ENCODE measurements around the gene LIMS2. TPM values are rescaled to one million over a fixed set of nuclear protein-coding genes. Genes with fewer than 3 reads are reported as not detected.

The LIMS2 gene
- total and polyA plus RNA-seq, 2 experiments from 2014 or later: 1.6 to 3.5 TPM

DNA sequence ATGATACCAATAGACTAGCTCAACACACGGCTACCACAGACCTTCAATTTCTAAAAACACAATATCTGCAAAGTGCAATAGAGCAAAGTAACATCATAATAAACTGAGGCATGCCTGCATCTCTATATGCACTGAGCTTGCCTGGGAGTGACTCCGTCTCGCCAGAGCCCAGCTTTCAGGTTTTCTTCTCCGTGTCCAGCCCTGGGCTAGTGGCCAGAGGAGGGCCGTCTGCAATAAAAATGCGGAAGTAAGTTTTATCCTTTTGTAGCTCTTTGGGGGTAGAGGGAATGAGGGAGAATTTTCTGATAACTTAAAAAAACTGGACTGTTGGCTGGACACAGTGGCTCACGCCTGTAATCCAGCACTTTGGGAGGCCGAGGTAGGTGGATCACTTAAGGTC is 70.3 kb downstream of the LIMS2 start:
- no peak overlapping the region for H2AFZ ChIP-seq
- no peaks in the 10 kb centered on the region for H3K79me2 ChIP-seq (replicated peaks; ENCODE audit: insufficient read depth)
- H3K36me3 Mint-ChIP-seq (ENCODE audit: low read depth): no peaks in the 10 kb centered on the region
- H3K36me3 ChIP-seq (ENCODE audit: insufficient read depth): no peaks in the 10 kb centered on the region
- ATAC-seq (no peak), DNase-seq (ENCODE audit: low spot score) (no peak)
- no peaks in the 10 kb centered on the region for H3K4me1 ChIP-seq (ENCODE audit: insufficient read depth)
- no peaks in the 10 kb centered on the region for H3F3A ChIP-seq (replicated peaks; ENCODE audit: low read depth)
- H3K4me1 Mint-ChIP-seq: no peaks in the 10 kb centered on the region
- no peaks in the 10 kb centered on the region for H3K9me2 ChIP-seq (ENCODE audit: insufficient read depth)
- H3K27ac ChIP-seq (ENCODE audit: low read depth): no peak overlapping the region
- H3K27ac Mint-ChIP-seq: no peak overlapping the region
- no peaks in the 10 kb centered on the region for H3K27me3 ChIP-seq (ENCODE audit: insufficient read depth)
- H4K20me1 ChIP-seq (replicated peaks; ENCODE audit: insufficient read depth): no peaks in the 10 kb centered on the region
- H3K9me3 Mint-ChIP-seq: no peaks in the 10 kb centered on the region
- TF ChIP-seq STAT1 (IDR thresholded peaks at IDR 0.05; ENCODE audit: unreplicated experiment): no peak
- TF ChIP-seq, protein P1, sequence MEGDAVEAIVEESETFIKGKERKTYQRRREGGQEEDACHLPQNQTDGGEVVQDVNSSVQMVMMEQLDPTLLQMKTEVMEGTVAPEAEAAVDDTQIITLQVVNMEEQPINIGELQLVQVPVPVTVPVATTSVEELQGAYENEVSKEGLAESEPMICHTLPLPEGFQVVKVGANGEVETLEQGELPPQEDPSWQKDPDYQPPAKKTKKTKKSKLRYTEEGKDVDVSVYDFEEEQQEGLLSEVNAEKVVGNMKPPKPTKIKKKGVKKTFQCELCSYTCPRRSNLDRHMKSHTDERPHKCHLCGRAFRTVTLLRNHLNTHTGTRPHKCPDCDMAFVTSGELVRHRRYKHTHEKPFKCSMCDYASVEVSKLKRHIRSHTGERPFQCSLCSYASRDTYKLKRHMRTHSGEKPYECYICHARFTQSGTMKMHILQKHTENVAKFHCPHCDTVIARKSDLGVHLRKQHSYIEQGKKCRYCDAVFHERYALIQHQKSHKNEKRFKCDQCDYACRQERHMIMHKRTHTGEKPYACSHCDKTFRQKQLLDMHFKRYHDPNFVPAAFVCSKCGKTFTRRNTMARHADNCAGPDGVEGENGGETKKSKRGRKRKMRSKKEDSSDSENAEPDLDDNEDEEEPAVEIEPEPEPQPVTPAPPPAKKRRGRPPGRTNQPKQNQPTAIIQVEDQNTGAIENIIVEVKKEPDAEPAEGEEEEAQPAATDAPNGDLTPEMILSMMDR (conservative IDR thresholded peaks at IDR 0.05; ENCODE audit: low read depth in 2 of 2): no peak
- no peak for TF ChIP-seq ZNF114 (CRISPR knock-in tag; IDR thresholded peaks at IDR 0.05)
- peaks cover 8% of the 10 kb centered on the region for H3K27me3 Mint-ChIP-seq (ENCODE audit: insufficient read depth, low read depth, poor library complexity)
- no peak overlapping the region for H3K4me3 Mint-ChIP-seq
- no peak overlapping the region for H3K4me3 ChIP-seq
- no peak overlapping the region for H3K4me2 ChIP-seq

DNA sequence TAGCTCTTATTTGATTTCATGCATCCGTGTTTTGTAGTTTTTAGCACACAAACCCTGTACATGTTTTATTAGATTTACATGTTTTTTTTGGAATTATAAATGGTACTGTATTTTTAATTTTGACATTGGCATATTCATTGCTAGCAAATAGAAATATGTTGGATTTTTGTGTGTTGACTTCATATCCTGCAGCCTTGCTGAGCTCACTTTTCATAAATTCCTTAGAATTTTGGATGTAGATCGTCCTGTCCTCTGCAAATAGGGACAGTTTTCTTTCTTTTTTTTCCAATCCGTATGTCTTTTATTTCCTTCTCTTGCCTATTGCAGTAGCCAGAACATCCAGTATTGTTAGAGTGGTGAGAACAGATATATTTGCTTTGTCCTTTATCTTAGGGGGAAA is 76.1 kb downstream of the LIMS2 start:
- Histone ChIP-seq H3K36me3 (ENCODE audit: insufficient read depth) (no peaks in the 10 kb centered on the region), H3K79me2 (replicated peaks; ENCODE audit: insufficient read depth) (no peaks in the 10 kb centered on the region), H3K9me2 (ENCODE audit: insufficient read depth) (no peaks in the 10 kb centered on the region), H4K20me1 (replicated peaks; ENCODE audit: insufficient read depth) (no peaks in the 10 kb centered on the region), H3K4me2 (no peak overlapping the region), H3K27ac (ENCODE audit: low read depth) (no peak overlapping the region), H3K4me1 (ENCODE audit: insufficient read depth) (no peaks in the 10 kb centered on the region), H3K4me3 (no peak overlapping the region), H2AFZ (no peak overlapping the region), H3K27me3 (ENCODE audit: insufficient read depth) (no peaks in the 10 kb centered on the region), H3F3A (replicated peaks; ENCODE audit: low read depth) (no peaks in the 10 kb centered on the region)
- Mint-ChIP-seq H3K4me1 (no peaks in the 10 kb centered on the region), H3K36me3 (ENCODE audit: low read depth) (no peaks in the 10 kb centered on the region), H3K27ac (no peak overlapping the region), H3K4me3 (no peak overlapping the region), H3K9me3 (no peaks in the 10 kb centered on the region), H3K27me3 (ENCODE audit: insufficient read depth, low read depth, poor library complexity) (peaks cover 2% of the 10 kb centered on the region)
- no peak for TF ChIP-seq STAT1 (IDR thresholded peaks at IDR 0.05; ENCODE audit: unreplicated experiment)
- TF ChIP-seq, protein P2, sequence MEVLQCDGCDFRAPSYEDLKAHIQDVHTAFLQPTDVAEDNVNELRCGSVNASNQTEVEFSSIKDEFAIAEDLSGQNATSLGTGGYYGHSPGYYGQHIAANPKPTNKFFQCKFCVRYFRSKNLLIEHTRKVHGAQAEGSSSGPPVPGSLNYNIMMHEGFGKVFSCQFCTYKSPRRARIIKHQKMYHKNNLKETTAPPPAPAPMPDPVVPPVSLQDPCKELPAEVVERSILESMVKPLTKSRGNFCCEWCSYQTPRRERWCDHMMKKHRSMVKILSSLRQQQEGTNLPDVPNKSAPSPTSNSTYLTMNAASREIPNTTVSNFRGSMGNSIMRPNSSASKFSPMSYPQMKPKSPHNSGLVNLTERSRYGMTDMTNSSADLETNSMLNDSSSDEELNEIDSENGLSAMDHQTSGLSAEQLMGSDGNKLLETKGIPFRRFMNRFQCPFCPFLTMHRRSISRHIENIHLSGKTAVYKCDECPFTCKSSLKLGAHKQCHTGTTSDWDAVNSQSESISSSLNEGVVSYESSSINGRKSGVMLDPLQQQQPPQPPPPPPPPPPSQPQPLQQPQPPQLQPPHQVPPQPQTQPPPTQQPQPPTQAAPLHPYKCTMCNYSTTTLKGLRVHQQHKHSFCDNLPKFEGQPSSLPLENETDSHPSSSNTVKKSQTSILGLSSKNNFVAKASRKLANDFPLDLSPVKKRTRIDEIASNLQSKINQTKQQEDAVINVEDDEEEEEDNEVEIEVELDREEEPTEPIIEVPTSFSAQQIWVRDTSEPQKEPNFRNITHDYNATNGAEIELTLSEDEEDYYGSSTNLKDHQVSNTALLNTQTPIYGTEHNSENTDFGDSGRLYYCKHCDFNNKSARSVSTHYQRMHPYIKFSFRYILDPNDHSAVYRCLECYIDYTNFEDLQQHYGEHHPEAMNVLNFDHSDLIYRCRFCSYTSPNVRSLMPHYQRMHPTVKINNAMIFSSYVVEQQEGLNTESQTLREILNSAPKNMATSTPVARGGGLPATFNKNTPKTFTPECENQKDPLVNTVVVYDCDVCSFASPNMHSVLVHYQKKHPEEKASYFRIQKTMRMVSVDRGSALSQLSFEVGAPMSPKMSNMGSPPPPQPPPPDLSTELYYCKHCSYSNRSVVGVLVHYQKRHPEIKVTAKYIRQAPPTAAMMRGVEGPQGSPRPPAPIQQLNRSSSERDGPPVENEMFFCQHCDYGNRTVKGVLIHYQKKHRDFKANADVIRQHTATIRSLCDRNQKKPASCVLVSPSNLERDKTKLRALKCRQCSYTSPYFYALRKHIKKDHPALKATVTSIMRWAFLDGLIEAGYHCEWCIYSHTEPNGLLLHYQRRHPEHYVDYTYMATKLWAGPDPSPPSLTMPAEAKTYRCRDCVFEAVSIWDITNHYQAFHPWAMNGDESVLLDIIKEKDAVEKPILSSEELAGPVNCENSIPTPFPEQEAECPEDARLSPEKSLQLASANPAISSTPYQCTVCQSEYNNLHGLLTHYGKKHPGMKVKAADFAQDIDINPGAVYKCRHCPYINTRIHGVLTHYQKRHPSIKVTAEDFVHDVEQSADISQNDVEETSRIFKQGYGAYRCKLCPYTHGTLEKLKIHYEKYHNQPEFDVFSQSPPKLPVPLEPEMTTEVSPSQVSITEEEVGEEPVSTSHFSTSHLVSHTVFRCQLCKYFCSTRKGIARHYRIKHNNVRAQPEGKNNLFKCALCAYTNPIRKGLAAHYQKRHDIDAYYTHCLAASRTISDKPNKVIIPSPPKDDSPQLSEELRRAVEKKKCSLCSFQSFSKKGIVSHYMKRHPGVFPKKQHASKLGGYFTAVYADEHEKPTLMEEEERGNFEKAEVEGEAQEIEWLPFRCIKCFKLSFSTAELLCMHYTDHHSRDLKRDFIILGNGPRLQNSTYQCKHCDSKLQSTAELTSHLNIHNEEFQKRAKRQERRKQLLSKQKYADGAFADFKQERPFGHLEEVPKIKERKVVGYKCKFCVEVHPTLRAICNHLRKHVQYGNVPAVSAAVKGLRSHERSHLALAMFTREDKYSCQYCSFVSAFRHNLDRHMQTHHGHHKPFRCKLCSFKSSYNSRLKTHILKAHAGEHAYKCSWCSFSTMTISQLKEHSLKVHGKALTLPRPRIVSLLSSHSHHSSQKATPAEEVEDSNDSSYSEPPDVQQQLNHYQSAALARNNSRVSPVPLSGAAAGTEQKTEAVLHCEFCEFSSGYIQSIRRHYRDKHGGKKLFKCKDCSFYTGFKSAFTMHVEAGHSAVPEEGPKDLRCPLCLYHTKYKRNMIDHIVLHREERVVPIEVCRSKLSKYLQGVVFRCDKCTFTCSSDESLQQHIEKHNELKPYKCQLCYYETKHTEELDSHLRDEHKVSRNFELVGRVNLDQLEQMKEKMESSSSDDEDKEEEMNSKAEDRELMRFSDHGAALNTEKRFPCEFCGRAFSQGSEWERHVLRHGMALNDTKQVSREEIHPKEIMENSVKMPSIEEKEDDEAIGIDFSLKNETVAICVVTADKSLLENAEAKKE (CRISPR knock-in tag; IDR thresholded peaks at IDR 0.05): no peak
- TF ChIP-seq JUNB (IDR thresholded peaks at IDR 0.05; ENCODE audit: unreplicated experiment): no peak
- TF ChIP-seq ZNF331 (CRISPR knock-in tag; IDR thresholded peaks at IDR 0.05; ENCODE audit: low read depth): no peak
- no peak for TF ChIP-seq EZH2 (IDR thresholded peaks at IDR 0.05; ENCODE audit: low read depth, unreplicated experiment)
- DNase-seq (ENCODE audit: low spot score): no peak
- no peak for ATAC-seq
